IMR-90 (cell line): ENCODE measurements around the gene FAM53B.

Experiments used
- BHLHE40 ChIP-seq: fragments of 150-350 bp; IDR thresholded peaks from 2 replicates; pipeline ENCODE4 v1.6.1; 2016; ENCODE audit warnings: mild to moderate bottlenecking, low read depth, low read length
- POLR2A ChIP-seq: IDR thresholded peaks from 2 replicates; pipeline ENCODE4 v1.6.1; 2012; ENCODE audit warnings: mild to moderate bottlenecking, low read depth, low read length
- TF ChIP-seq, protein P1 (sequence below): conservative IDR thresholded peaks from 2 replicates; pipeline ENCODE4 v1.5.1; 2012; ENCODE audit warnings: mild to moderate bottlenecking, low read depth, low read length, improper control_type of control experiment
- TF ChIP-seq, protein P2 (sequence below): fragments of 150-350 bp; IDR thresholded peaks from 2 replicates; pipeline ENCODE4 v1.6.1; 2016; ENCODE audit warnings: low read depth, mild to moderate bottlenecking, low read length, moderate library complexity, borderline replicate concordance

DNA sequence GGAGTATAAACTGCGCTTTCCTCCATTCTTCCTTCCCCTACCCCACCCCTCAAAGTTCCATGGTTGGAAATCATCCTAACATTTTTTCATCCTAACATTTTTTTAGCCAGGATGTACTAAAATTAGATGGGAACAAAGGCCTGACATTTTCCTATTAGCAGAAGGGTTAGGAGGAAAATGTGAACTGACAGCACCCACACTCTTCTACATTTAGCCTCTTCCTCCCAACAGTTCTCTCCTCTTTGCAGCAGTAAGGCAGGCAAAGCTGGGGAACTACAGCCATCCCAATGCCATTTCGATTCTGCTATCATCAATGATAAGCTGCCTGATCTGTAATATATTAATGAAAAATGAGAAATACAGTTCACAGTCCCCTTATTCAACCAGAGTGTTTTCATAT, 11.4 kb upstream of the FAM53B start:
- TF ChIP-seq, protein P1, sequence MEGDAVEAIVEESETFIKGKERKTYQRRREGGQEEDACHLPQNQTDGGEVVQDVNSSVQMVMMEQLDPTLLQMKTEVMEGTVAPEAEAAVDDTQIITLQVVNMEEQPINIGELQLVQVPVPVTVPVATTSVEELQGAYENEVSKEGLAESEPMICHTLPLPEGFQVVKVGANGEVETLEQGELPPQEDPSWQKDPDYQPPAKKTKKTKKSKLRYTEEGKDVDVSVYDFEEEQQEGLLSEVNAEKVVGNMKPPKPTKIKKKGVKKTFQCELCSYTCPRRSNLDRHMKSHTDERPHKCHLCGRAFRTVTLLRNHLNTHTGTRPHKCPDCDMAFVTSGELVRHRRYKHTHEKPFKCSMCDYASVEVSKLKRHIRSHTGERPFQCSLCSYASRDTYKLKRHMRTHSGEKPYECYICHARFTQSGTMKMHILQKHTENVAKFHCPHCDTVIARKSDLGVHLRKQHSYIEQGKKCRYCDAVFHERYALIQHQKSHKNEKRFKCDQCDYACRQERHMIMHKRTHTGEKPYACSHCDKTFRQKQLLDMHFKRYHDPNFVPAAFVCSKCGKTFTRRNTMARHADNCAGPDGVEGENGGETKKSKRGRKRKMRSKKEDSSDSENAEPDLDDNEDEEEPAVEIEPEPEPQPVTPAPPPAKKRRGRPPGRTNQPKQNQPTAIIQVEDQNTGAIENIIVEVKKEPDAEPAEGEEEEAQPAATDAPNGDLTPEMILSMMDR = no peak
- TF ChIP-seq POLR2A (no peak), BHLHE40 (no peak)
- TF ChIP-seq, protein P2, sequence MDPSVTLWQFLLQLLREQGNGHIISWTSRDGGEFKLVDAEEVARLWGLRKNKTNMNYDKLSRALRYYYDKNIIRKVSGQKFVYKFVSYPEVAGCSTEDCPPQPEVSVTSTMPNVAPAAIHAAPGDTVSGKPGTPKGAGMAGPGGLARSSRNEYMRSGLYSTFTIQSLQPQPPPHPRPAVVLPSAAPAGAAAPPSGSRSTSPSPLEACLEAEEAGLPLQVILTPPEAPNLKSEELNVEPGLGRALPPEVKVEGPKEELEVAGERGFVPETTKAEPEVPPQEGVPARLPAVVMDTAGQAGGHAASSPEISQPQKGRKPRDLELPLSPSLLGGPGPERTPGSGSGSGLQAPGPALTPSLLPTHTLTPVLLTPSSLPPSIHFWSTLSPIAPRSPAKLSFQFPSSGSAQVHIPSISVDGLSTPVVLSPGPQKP = no peak
